H9 (cell line): ENCODE data around the gene TMEM120A. TPM values are rescaled to one million over a fixed set of nuclear protein-coding genes. Genes with fewer than 3 reads are reported as not detected.

ENCODE experiments used
- DNase-seq: peaks from one replicate; pipeline ENCODE4 v3.0.0-alpha.2; 2017
- H2AFZ ChIP-seq: one replicate; pipeline ENCODE4 v1.6.1; 2013; ENCODE audit warnings: mild to moderate bottlenecking, low read length, control low read depth, moderate library complexity
- H2AK5ac ChIP-seq: 2 replicates; pipeline ENCODE4 v1.6.1; 2013; ENCODE audit warnings: low read length, control low read depth, mixed read lengths; ENCODE audit not compliant: insufficient read length
- H2BK120ac ChIP-seq: one replicate; pipeline ENCODE4 v1.6.1; 2013; ENCODE audit warnings: low read depth, mild to moderate bottlenecking, low read length, control low read depth, inconsistent platforms; ENCODE audit not compliant: poor library complexity, severe bottlenecking
- H2BK12ac ChIP-seq: 2 replicates; pipeline ENCODE4 v1.6.1; 2013; ENCODE audit warnings: low read length, control low read depth, mixed read lengths, low read depth; ENCODE audit not compliant: insufficient read length
- H2BK15ac ChIP-seq: 2 replicates; pipeline ENCODE4 v1.6.1; 2013; ENCODE audit warnings: low read depth, low read length, control low read depth
- H2BK20ac ChIP-seq: one replicate; pipeline ENCODE4 v1.6.1; 2013; ENCODE audit warnings: low read depth, mild to moderate bottlenecking, low read length, control low read depth, inconsistent platforms; ENCODE audit not compliant: poor library complexity, severe bottlenecking
- H2BK5ac ChIP-seq: 2 replicates; pipeline ENCODE4 v1.6.1; 2013; ENCODE audit warnings: low read length, control low read depth, mixed read lengths; ENCODE audit not compliant: insufficient read length
- H3K14ac ChIP-seq: 2 replicates; pipeline ENCODE4 v1.6.1; 2013; ENCODE audit warnings: low read length, control low read depth; ENCODE audit not compliant: insufficient read depth
- H3K18ac ChIP-seq: 2 replicates; pipeline ENCODE4 v1.6.1; 2013; ENCODE audit warnings: low read depth, mild to moderate bottlenecking, mixed read lengths, low read length, control low read depth; ENCODE audit not compliant: insufficient read length
- H3K23ac ChIP-seq: 2 replicates; pipeline ENCODE4 v1.6.1; 2013; ENCODE audit warnings: low read length, control low read depth, mixed read lengths, low read depth; ENCODE audit not compliant: insufficient read length
- H3K23me2 ChIP-seq: 2 replicates; pipeline ENCODE4 v1.6.1; 2013; ENCODE audit warnings: low read depth, mild to moderate bottlenecking, mixed read lengths, low read length, control low read depth; ENCODE audit not compliant: insufficient read length, poor library complexity, severe bottlenecking
- H3K27ac ChIP-seq: 2 replicates; pipeline ENCODE4 v1.5.1; 2013; ENCODE audit warnings: low read length, control low read depth, mixed read lengths, low read depth; ENCODE audit not compliant: insufficient read length
- H3K27me3 ChIP-seq: 2 replicates; pipeline ENCODE4 v1.6.1; 2013; ENCODE audit warnings: low read length, control low read depth, inconsistent platforms; ENCODE audit not compliant: insufficient read depth
- H3K4ac ChIP-seq: 2 replicates; pipeline ENCODE4 v1.6.1; 2013; ENCODE audit warnings: low read depth, mild to moderate bottlenecking, control low read depth, inconsistent platforms, low read length, moderate library complexity
- H3K4me1 ChIP-seq: 2 replicates; pipeline ENCODE4 v1.6.1; 2013; ENCODE audit warnings: low read length, control low read depth, inconsistent platforms; ENCODE audit not compliant: insufficient read depth
- H3K4me2 ChIP-seq: 2 replicates; pipeline ENCODE4 v1.6.1; 2013; ENCODE audit warnings: low read length, control low read depth, mixed read lengths; ENCODE audit not compliant: insufficient read length, insufficient read depth
- H3K56ac ChIP-seq: 2 replicates; pipeline ENCODE4 v1.6.1; 2013; ENCODE audit warnings: low read depth, mild to moderate bottlenecking, mixed read lengths, low read length, control low read depth; ENCODE audit not compliant: insufficient read length
- H3K79me1 ChIP-seq: 2 replicates; pipeline ENCODE4 v1.6.1; 2013; ENCODE audit warnings: low read depth, mild to moderate bottlenecking, moderate library complexity, low read length, control low read depth, inconsistent platforms; ENCODE audit not compliant: insufficient read depth, poor library complexity, severe bottlenecking
- H3K79me2 ChIP-seq: 2 replicates; pipeline ENCODE4 v1.6.1; 2013; ENCODE audit warnings: low read length, control low read depth, inconsistent platforms; ENCODE audit not compliant: insufficient read depth
- H3K9ac ChIP-seq: 2 replicates; pipeline ENCODE4 v1.6.1; 2013; ENCODE audit warnings: low read length, control low read depth, mixed read lengths; ENCODE audit not compliant: insufficient read length; ENCODE audit errors: extremely low read depth
- H3K9me3 ChIP-seq: one replicate; pipeline ENCODE4 v1.6.1; 2013; ENCODE audit warnings: low read depth, low read length, inconsistent platforms; ENCODE audit not compliant: control insufficient read depth
- H3T11ph ChIP-seq: one replicate; pipeline ENCODE4 v1.6.1; 2013; ENCODE audit warnings: mild to moderate bottlenecking, low read length, control low read depth, inconsistent platforms
- H4K20me1 ChIP-seq: one replicate; pipeline ENCODE4 v1.6.1; 2013; ENCODE audit not compliant: control insufficient read depth, insufficient read length, insufficient read depth
- H4K5ac ChIP-seq: 2 replicates; pipeline ENCODE4 v1.6.1; 2013; ENCODE audit warnings: low read depth, mild to moderate bottlenecking, mixed read lengths, low read length, control low read depth; ENCODE audit not compliant: insufficient read length
- H4K8ac ChIP-seq: replicated peaks from 2 replicates; pipeline ENCODE4 v1.6.1; 2013; ENCODE audit warnings: low read length, control low read depth, mixed read lengths, low read depth; ENCODE audit not compliant: insufficient read length
- H4K91ac ChIP-seq: 2 replicates; pipeline ENCODE4 v1.6.1; 2013; ENCODE audit warnings: low read depth, mild to moderate bottlenecking, moderate library complexity, mixed read lengths, low read length, control low read depth; ENCODE audit not compliant: insufficient read length
- H3K27ac Mint-ChIP-seq, 3 experiments: 2 replicates in 2 of 3; 3 replicates in 1 of 3; pipeline ENCODE4 v1.8.0; 2020 to 2021; ENCODE audit warnings: mixed read lengths in 3 of 3, mild to moderate bottlenecking in 1 of 3, moderate library complexity in 1 of 3
- H3K27me3 Mint-ChIP-seq: 2 replicates; pipeline ENCODE4 v1.8.0; 2021; ENCODE audit warnings: low read depth, mild to moderate bottlenecking, moderate library complexity, mixed read lengths
- H3K36me3 Mint-ChIP-seq, 3 experiments: 2 replicates in 2 of 3; 3 replicates in 1 of 3; pipeline ENCODE4 v1.8.0; 2020 to 2021; ENCODE audit warnings: low read depth in 3 of 3, mixed read lengths in 3 of 3; ENCODE audit not compliant: insufficient read depth in 1 of 3
- H3K4me1 Mint-ChIP-seq, 2 experiments: 2 replicates each; pipeline ENCODE4 v1.8.0; 2020; ENCODE audit warnings: mixed read lengths in 2 of 2
- H3K4me3 Mint-ChIP-seq, 2 experiments: 2 replicates in 1 of 2; 3 replicates in 1 of 2; pipeline ENCODE4 v1.8.0; 2020 to 2021; ENCODE audit warnings: mild to moderate bottlenecking in 2 of 2, mixed read lengths in 2 of 2, moderate library complexity in 1 of 2
- H3K9me3 Mint-ChIP-seq, 2 experiments: 2 replicates in 1 of 2; 3 replicates in 1 of 2; pipeline ENCODE4 v1.8.0; 2020; ENCODE audit warnings: mild to moderate bottlenecking in 2 of 2, mixed read lengths in 2 of 2, moderate library complexity in 1 of 2
- WGBS: extraction: QIAGEN DNeasy Blood & Tissue Kit; methylation state at CpG from one replicate; pipeline ENCODE4 v1.1.7; 2013; ENCODE audit warnings: missing lambda C conversion rate, low lambda C conversion rate, mixed read lengths; ENCODE audit not compliant: insufficient read length; ENCODE audit errors: extremely low coverage; 5-methylcytosine and 5-hydroxymethylcytosine counted together
- total RNA-seq: library from RNA; stranded (reverse); gene quantifications from 2 replicates; pipeline ENCODE4 v1.2.1, GENCODE V29; 2021
- TF ChIP-seq, protein P1 (sequence below): fragments of 200-600 bp; sonication (generic); conservative IDR thresholded peaks from 3 replicates; pipeline ENCODE4 v1.8.0; 2021; ENCODE audit warnings: antibody characterized with exemption, mild to moderate bottlenecking

TMEM120A gene
- total RNA-seq, 1 experiment from 2014 or later, result 30.0 TPM

DNA sequence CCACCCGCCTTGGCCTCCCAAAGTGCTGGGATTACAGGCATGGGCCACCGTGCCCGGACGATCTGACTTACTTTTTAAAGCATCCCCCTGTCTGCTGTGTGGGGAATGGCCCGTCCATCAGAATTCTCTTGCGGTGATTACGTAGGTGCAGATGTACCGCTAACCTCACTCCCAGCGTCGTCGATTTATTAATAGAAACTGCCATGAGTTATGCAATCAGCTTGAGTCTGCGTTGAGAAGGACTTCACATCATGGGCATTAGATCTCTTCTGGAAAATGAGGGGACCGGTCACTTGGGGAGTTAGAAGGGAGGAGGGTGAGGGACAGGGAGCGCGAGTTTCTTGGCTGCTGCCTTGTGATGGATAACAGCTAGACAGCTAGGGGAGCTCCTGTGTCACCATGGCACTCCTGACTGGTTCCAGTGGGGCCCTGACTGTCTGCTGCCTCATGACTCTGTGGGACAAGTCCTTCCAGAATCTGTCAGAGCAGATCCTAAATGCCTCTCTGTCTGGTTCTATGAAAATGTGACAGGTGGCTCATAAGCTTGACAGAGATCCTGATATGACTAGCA, 44.2 kb downstream of the TMEM120A start:
- Histone ChIP-seq H3K27ac (no peak overlapping the region), H2BK120ac (no peak overlapping the region), H2BK15ac (no peak overlapping the region), H3K56ac (no peak overlapping the region), H3K14ac (no peak overlapping the region), H3K27me3 (no peaks in the 10 kb centered on the region), H2BK20ac (no peak overlapping the region), H4K91ac (no peak overlapping the region), H2BK12ac (no peak overlapping the region), H2AK5ac (no peak overlapping the region), H3K4ac (no peak overlapping the region), H4K20me1 (no peaks in the 10 kb centered on the region), H3K4me2 (no peak overlapping the region), H3K79me1 (peaks cover 6% of the 10 kb centered on the region), H4K5ac (no peak overlapping the region), H3T11ph (no peak overlapping the region), H3K9me3 (no peaks in the 10 kb centered on the region), H4K8ac (no peak overlapping the region), H3K18ac (no peak overlapping the region), H3K23me2 (no peaks in the 10 kb centered on the region), H3K9ac (no peak overlapping the region), H3K4me1 (no peaks in the 10 kb centered on the region), H2BK5ac (no peak overlapping the region), H3K79me2 (peaks cover 4% of the 10 kb centered on the region; the same call in 1 of the 2 replicates), H2AFZ (no peak overlapping the region), H3K23ac (no peak overlapping the region)
- Mint-ChIP-seq H3K27me3 (no peaks in the 10 kb centered on the region), H3K36me3 (peaks cover 12 to 29% (median 24%) of the 10 kb centered on the region in 3 experiments; a peak in 6 of 7 replicates), H3K27ac (peak overlapping the region in 2 of 3 experiments; percentile 49 to 74; a peak in 2 of 7 replicates), H3K4me1 (peaks cover 2 to 3% of the 10 kb centered on the region in 2 experiments; a peak in 2 of 4 replicates), H3K4me3 (no peak overlapping the region), H3K9me3 (peaks cover 2 to 6% of the 10 kb centered on the region in 2 experiments; a peak in 1 of 5 replicates)
- TF ChIP-seq, protein P1, sequence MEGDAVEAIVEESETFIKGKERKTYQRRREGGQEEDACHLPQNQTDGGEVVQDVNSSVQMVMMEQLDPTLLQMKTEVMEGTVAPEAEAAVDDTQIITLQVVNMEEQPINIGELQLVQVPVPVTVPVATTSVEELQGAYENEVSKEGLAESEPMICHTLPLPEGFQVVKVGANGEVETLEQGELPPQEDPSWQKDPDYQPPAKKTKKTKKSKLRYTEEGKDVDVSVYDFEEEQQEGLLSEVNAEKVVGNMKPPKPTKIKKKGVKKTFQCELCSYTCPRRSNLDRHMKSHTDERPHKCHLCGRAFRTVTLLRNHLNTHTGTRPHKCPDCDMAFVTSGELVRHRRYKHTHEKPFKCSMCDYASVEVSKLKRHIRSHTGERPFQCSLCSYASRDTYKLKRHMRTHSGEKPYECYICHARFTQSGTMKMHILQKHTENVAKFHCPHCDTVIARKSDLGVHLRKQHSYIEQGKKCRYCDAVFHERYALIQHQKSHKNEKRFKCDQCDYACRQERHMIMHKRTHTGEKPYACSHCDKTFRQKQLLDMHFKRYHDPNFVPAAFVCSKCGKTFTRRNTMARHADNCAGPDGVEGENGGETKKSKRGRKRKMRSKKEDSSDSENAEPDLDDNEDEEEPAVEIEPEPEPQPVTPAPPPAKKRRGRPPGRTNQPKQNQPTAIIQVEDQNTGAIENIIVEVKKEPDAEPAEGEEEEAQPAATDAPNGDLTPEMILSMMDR, result no peak
- no CpG with 5 or more reads among the region's 15 CpGs for WGBS
- DNase-seq, result no peak
